HL-60 (cell line): ENCODE measurements around the gene IGSF23.

Experiments used
- POLR2AphosphoS5 ChIP-seq: IDR thresholded peaks from 2 replicates; pipeline ENCODE4 v1.6.1; 2012; ENCODE audit warnings: low read depth
- REST ChIP-seq: IDR thresholded peaks from 2 replicates; pipeline ENCODE4 v1.6.1; 2012; ENCODE audit warnings: low read depth; ENCODE audit not compliant: insufficient replicate concordance
- TF ChIP-seq, protein P1 (sequence below): IDR thresholded peaks from one replicate; pipeline ENCODE4 v1.5.1; 2011; ENCODE audit warnings: low read length, control low read depth, inconsistent platforms; ENCODE audit not compliant: insufficient read depth

DNA sequence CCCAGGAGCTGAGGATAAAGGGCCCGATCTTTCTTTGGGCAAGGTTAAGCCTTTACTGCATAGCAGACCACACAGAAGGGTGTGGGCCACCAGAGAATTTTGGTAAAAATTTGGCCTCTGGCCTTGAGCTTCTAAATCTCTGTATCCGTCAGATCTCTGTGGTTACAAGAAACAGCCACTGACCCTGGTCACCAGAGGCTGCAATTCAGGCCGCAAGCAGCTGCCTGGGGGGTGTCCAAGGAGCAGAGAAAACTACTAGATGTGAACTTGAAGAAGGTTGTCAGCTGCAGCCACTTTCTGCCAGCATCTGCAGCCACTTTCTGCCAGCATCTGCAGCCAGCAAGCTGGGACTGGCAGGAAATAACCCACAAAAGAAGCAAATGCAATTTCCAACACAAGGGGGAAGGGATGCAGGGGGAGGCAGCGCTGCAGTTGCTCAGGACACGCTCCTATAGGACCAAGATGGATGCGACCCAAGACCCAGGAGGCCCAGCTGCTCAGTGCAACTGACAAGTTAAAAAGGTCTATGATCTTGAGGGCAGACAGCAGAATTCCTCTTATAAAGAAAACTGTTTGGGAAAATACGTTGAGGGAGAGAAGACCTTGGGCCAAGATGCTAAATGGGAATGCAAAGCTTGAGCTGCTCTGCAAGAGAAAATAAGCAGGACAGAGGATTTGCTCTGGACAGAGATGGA, 49.5 kb downstream of the IGSF23 start:
- no peak for TF ChIP-seq POLR2AphosphoS5
- TF ChIP-seq, protein P1, sequence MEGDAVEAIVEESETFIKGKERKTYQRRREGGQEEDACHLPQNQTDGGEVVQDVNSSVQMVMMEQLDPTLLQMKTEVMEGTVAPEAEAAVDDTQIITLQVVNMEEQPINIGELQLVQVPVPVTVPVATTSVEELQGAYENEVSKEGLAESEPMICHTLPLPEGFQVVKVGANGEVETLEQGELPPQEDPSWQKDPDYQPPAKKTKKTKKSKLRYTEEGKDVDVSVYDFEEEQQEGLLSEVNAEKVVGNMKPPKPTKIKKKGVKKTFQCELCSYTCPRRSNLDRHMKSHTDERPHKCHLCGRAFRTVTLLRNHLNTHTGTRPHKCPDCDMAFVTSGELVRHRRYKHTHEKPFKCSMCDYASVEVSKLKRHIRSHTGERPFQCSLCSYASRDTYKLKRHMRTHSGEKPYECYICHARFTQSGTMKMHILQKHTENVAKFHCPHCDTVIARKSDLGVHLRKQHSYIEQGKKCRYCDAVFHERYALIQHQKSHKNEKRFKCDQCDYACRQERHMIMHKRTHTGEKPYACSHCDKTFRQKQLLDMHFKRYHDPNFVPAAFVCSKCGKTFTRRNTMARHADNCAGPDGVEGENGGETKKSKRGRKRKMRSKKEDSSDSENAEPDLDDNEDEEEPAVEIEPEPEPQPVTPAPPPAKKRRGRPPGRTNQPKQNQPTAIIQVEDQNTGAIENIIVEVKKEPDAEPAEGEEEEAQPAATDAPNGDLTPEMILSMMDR: no peak
- no peak for TF ChIP-seq REST
